Sigmoid colon (tissue), 7 donors: ENCODE data around the gene IL20RA. TPM values are rescaled to one million over a fixed set of nuclear protein-coding genes. Genes with fewer than 3 reads are reported as not detected.

Experiments
- DNase-seq: peaks from one replicate; pipeline ENCODE4 v3.0.0-alpha.2; 2019
- H3K27ac ChIP-seq, 4 donors: fragments of 200-600 bp; sonication (generic); one replicate each; pipeline ENCODE4 v1.5.1; 2016 to 2019; ENCODE audit warnings: mild to moderate bottlenecking in 1 of 4
- H3K27me3 ChIP-seq, 3 donors: fragments of 200-600 bp; sonication (generic); one replicate each; pipeline ENCODE4 v1.5.1; 2019; ENCODE audit warnings: mild to moderate bottlenecking in 1 of 3
- H3K36me3 ChIP-seq, 4 donors: fragments of 200-600 bp; sonication (generic); one replicate each; pipeline ENCODE4 v1.5.1; 2016 to 2019
- H3K4me1 ChIP-seq, 4 donors: fragments of 200-600 bp; sonication (generic); one replicate each; pipeline ENCODE4 v1.5.1; 2017 to 2019
- H3K4me3 ChIP-seq, 4 donors: fragments of 200-600 bp; sonication (generic); one replicate each; pipeline ENCODE4 v1.5.1; 2017 to 2019; ENCODE audit warnings: mild to moderate bottlenecking in 2 of 4, moderate library complexity in 1 of 4
- H3K9me3 ChIP-seq, 4 donors: fragments of 200-600 bp in 3 of 4; sonication (generic) in 3 of 4; one replicate each; pipeline versions ENCODE4 v1.5.1 to v1.6.1; 2013 to 2019
- EP300 ChIP-seq, 4 donors: sonication (generic); formaldehyde crosslinking; IDR thresholded peaks; one replicate each; pipeline ENCODE4 v1.6.1; 2017; ENCODE audit warnings: antibody characterized with exemption in 4 of 4
- POLR2A ChIP-seq, 2 donors: fragments of 450-650 bp; IDR thresholded peaks; one replicate each; pipeline ENCODE4 v1.6.1; 2016; ENCODE audit warnings: antibody characterized with exemption in 2 of 2, mild to moderate bottlenecking in 2 of 2, moderate library complexity in 2 of 2
- POLR2AphosphoS5 ChIP-seq, 4 donors: sonication (generic); formaldehyde crosslinking; IDR thresholded peaks; one replicate each; pipeline ENCODE4 v1.6.1; 2017; ENCODE audit warnings: antibody characterized with exemption in 4 of 4
- WGBS, 2 donors: extraction: QIAGEN DNeasy Blood & Tissue Kit; methylation state at CpG; one replicate each; pipeline ENCODE4 v1.1.7; 2013; 5-methylcytosine and 5-hydroxymethylcytosine counted together
- intact Hi-C: fragments of 100-400 bp; cut with DNase I; formaldehyde crosslinking; loops from one replicate; pipeline ENCODE4 v1.15.1; 2023
- polyA plus RNA-seq, 3 donors: library from polyadenylated mRNA; stranded (reverse); fragments of 200-250 nt; gene quantifications; one replicate each; pipeline ENCODE4 v1.2.3, GENCODE V29; 2013
- total RNA-seq, 4 donors: library from RNA; depleted of rRNA; stranded (reverse); fragments of >200 nt; gene quantifications; one replicate each; pipeline ENCODE4 v1.1.0, GENCODE V29; 2016
- TF ChIP-seq, protein P1 (sequence below), 4 experiments: fragments of 450-650 bp in 3 of 4; fragments of 200-600 bp in 1 of 4; IDR thresholded peaks; one replicate each; pipeline ENCODE4 v1.5.1; 2016 to 2019; ENCODE audit warnings: antibody characterized with exemption in 4 of 4, mild to moderate bottlenecking in 3 of 4, moderate library complexity in 2 of 4
- donor health status: healthy with polysubstance abuse.
- donor health status: Bipolar disorder and iron deficiency.
- donor health status: healthy.

The IL20RA gene
- total and polyA plus RNA-seq, 7 donors = 0.28 to 7.2 (median 1.8) TPM

GRCh38 chr6:137046871-137047412 is 2.2 kb upstream of the IL20RA start:
- H3K4me1 ChIP-seq = peaks cover 0 to 5% (median 2%) of the 10 kb centered on the region in 4 donors
- peaks cover 0 to 4% (median 0%) of the 10 kb centered on the region in 4 donors for H3K9me3 ChIP-seq
- intact Hi-C loops = no loop called here
- H3K27ac ChIP-seq = no peak overlapping the region
- TF ChIP-seq EP300 (IDR thresholded peaks at IDR 0.05) = no peak
- H3K27me3 ChIP-seq = peaks cover 0 to 27% (median 3%) of the 10 kb centered on the region in 3 donors
- no peak overlapping the region for H3K4me3 ChIP-seq
- no peak for DNase-seq
- no peaks in the 10 kb centered on the region for H3K36me3 ChIP-seq
- 89 to 91% methylated on average over 5 of the region's 5 CpGs for WGBS, 2 donors

DNA sequence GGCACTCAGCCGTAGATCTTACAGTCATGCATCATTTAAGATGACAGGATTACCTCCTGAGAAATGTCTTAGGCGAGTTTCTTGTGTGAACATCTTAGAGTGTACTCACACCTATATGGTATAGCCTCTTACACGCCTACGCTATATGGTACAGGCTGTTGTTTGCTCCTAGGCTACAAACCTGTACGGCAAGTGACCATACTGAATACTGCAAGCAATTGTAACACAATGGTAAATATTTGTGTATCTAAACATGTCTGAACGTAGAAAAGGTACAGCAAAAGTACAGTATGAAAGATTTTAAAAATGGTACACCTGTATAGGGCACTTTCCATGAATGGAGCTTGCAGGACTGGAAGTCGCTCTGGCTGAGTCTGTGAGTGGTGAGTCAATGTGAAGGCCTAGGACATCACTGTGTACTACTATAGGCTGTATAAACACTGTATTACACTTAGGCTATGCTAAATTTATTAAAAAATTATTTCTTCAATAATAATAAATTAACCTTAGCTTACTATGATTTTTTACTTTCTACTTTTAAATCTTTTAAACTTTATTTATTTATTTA is 541 bp upstream of the IL20RA start:
- no peaks in the 10 kb centered on the region for H3K36me3 ChIP-seq
- H3K4me3 ChIP-seq = no peak overlapping the region
- no peak for TF ChIP-seq EP300 (IDR thresholded peaks at IDR 0.05)
- intact Hi-C loops = no loop called here
- H3K27ac ChIP-seq = no peak overlapping the region
- peaks cover 0 to 5% (median 2%) of the 10 kb centered on the region in 4 donors for H3K4me1 ChIP-seq
- H3K27me3 ChIP-seq = peaks cover 0 to 27% (median 3%) of the 10 kb centered on the region in 3 donors
- no peak for DNase-seq
- H3K9me3 ChIP-seq = no peaks in the 10 kb centered on the region
- WGBS, 2 donors = 32 to 80% methylated on average over 7 of the region's 7 CpGs

GRCh38 chr6:137043710-137044365 is 927 bp downstream of the IL20RA start:
- H3K27ac ChIP-seq = peak overlapping the region; percentile 39 to 55 (median 46)
- TF ChIP-seq, protein P1, sequence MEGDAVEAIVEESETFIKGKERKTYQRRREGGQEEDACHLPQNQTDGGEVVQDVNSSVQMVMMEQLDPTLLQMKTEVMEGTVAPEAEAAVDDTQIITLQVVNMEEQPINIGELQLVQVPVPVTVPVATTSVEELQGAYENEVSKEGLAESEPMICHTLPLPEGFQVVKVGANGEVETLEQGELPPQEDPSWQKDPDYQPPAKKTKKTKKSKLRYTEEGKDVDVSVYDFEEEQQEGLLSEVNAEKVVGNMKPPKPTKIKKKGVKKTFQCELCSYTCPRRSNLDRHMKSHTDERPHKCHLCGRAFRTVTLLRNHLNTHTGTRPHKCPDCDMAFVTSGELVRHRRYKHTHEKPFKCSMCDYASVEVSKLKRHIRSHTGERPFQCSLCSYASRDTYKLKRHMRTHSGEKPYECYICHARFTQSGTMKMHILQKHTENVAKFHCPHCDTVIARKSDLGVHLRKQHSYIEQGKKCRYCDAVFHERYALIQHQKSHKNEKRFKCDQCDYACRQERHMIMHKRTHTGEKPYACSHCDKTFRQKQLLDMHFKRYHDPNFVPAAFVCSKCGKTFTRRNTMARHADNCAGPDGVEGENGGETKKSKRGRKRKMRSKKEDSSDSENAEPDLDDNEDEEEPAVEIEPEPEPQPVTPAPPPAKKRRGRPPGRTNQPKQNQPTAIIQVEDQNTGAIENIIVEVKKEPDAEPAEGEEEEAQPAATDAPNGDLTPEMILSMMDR (IDR thresholded peaks at IDR 0.05) = no peak
- peak in 1 of 4 donors; percentile 30 for TF ChIP-seq POLR2AphosphoS5 (IDR thresholded peaks at IDR 0.05)
- H3K4me3 ChIP-seq = peak overlapping the region; percentile 55 to 88 (median 78)
- 1 to 5% methylated on average over 42 of the region's 42 CpGs for WGBS, 2 donors
- peaks cover 0 to 27% (median 3%) of the 10 kb centered on the region in 3 donors for H3K27me3 ChIP-seq
- no peaks in the 10 kb centered on the region for H3K9me3 ChIP-seq
- H3K36me3 ChIP-seq = no peaks in the 10 kb centered on the region
- H3K4me1 ChIP-seq = peaks cover 0 to 5% (median 2%) of the 10 kb centered on the region in 4 donors
- intact Hi-C loops = no loop called here
- DNase-seq = no peak

DNA sequence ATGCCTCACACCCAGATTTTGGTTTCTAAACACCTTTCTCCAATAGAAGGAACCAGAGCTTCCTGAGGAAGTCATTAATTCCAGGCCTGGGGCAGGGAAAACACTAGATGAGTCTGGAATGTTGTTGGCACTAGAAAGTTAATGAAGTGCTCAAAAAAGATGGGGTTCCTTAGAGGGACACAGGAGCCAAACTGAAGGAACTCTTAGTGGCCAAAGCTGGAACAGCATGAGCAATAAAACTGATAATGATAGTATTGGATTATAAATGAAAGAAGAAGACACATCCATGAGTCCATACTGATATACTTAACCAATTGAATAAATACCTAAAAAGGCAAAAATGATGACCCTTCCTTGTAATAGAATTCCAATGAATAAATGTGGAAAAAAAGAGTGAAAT is 4.4 kb downstream of the IL20RA start:
- peaks cover 0 to 5% (median 2%) of the 10 kb centered on the region in 4 donors for H3K4me1 ChIP-seq
- peaks cover 0 to 27% (median 3%) of the 10 kb centered on the region in 3 donors for H3K27me3 ChIP-seq
- H3K4me3 ChIP-seq = no peak overlapping the region
- DNase-seq = no peak
- no peaks in the 10 kb centered on the region for H3K36me3 ChIP-seq
- H3K27ac ChIP-seq = no peak overlapping the region
- no peak for TF ChIP-seq EP300 (IDR thresholded peaks at IDR 0.05)
- TF ChIP-seq POLR2A (IDR thresholded peaks at IDR 0.05) = no peak
- TF ChIP-seq, protein P1 (IDR thresholded peaks at IDR 0.05) = no peak
- TF ChIP-seq POLR2AphosphoS5 (IDR thresholded peaks at IDR 0.05) = no peak
- H3K9me3 ChIP-seq = no peaks in the 10 kb centered on the region
- intact Hi-C loops = no loop called here

GRCh38 chr6:137039010-137039409 is 5.8 kb downstream of the IL20RA start:
- no peak for TF ChIP-seq POLR2A (IDR thresholded peaks at IDR 0.05)
- WGBS, 2 donors = 45 to 79% methylated on average over 4 of the region's 4 CpGs
- H3K27ac ChIP-seq = no peak overlapping the region

GRCh38 chr6:137036566-137037300 is 8.0 kb downstream of the IL20RA start:
- Histone ChIP-seq H3K27ac (no peak overlapping the region), H3K36me3 (no peaks in the 10 kb centered on the region), H3K4me3 (no peak overlapping the region), H3K9me3 (peaks cover 0 to 4% (median 0%) of the 10 kb centered on the region in 4 donors), H3K4me1 (no peaks in the 10 kb centered on the region), H3K27me3 (no peaks in the 10 kb centered on the region)
- TF ChIP-seq POLR2A (IDR thresholded peaks at IDR 0.05) (no peak), EP300 (IDR thresholded peaks at IDR 0.05) (no peak), POLR2AphosphoS5 (IDR thresholded peaks at IDR 0.05) (no peak)
- TF ChIP-seq, protein P1 (IDR thresholded peaks at IDR 0.05) = no peak
- no peak for DNase-seq
- 28 to 61% methylated on average over 6 of the region's 6 CpGs for WGBS, 2 donors
- intact Hi-C loops = no loop called here

More at GRCh38 chr6:137039010-137039409, 5.8 kb downstream of the IL20RA start:
- Histone ChIP-seq H3K36me3 (no peaks in the 10 kb centered on the region), H3K4me1 (peaks cover 0 to 5% (median 0%) of the 10 kb centered on the region in 4 donors), H3K27me3 (peaks cover 0 to 18% (median 3%) of the 10 kb centered on the region in 3 donors), H3K4me3 (no peak overlapping the region), H3K9me3 (no peaks in the 10 kb centered on the region)
- no peak for DNase-seq
- intact Hi-C loops = no loop called here
